Ovary (tissue), 3 donors: ENCODE results near the gene ANXA6.

Source experiments
- EP300 ChIP-seq: sonication (generic); formaldehyde crosslinking; IDR thresholded peaks from one replicate; pipeline ENCODE4 v1.6.1; 2017; ENCODE audit warnings: antibody characterized with exemption
- POLR2A ChIP-seq: fragments of 450-650 bp; IDR thresholded peaks from one replicate; pipeline ENCODE4 v1.6.1; 2017; ENCODE audit warnings: antibody characterized with exemption, mild to moderate bottlenecking, moderate library complexity
- TF ChIP-seq, protein P1 (sequence below), 3 donors: fragments of 450-650 bp in 2 of 3; fragments of 200-600 bp in 1 of 3; IDR thresholded peaks; one replicate each; pipeline versions ENCODE4 v1.5.1 to v1.8.0; 2016 to 2022; ENCODE audit warnings: antibody characterized with exemption in 3 of 3, mild to moderate bottlenecking in 1 of 3
- donor health status: DM: no; HTN: no; CAD: no.

DNA sequence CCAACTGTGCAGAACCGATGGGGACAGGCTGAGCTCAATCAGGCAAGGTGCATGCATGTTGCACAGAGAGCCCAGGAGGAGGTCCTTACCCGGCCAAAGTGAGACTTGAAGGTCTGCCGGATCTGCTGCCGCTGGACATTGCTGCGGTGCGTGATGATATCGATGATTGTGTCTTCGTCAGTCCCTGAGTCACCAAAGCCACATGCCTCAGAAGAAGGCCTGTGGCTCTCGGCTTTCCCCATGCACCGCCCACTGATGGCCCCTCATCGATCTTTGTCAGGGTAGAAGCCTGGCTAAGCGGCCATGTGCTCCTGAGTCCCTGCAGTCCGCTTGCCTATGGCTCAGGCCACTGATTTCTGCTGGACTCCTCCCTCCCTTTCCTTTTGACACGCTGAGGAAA is 34.8 kb downstream of the ANXA6 start:
- TF ChIP-seq, protein P1, sequence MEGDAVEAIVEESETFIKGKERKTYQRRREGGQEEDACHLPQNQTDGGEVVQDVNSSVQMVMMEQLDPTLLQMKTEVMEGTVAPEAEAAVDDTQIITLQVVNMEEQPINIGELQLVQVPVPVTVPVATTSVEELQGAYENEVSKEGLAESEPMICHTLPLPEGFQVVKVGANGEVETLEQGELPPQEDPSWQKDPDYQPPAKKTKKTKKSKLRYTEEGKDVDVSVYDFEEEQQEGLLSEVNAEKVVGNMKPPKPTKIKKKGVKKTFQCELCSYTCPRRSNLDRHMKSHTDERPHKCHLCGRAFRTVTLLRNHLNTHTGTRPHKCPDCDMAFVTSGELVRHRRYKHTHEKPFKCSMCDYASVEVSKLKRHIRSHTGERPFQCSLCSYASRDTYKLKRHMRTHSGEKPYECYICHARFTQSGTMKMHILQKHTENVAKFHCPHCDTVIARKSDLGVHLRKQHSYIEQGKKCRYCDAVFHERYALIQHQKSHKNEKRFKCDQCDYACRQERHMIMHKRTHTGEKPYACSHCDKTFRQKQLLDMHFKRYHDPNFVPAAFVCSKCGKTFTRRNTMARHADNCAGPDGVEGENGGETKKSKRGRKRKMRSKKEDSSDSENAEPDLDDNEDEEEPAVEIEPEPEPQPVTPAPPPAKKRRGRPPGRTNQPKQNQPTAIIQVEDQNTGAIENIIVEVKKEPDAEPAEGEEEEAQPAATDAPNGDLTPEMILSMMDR (IDR thresholded peaks at IDR 0.05) = no peak
- TF ChIP-seq EP300 = no peak
- TF ChIP-seq POLR2A = no peak
